AG08395 (cell line): ENCODE results near the gene PDE4B.
"Not testable (repeated sequence)": the region's sequence is repeated elsewhere in the genome, so short reads cannot be mapped to it uniquely, and the experiment has no call there.

Experiments used
- DNase-seq: peaks from one replicate; pipeline ENCODE4 v3.0.0; 2012; ENCODE audit warnings: mixed read lengths, low spot score

PDE4B gene

DNA sequence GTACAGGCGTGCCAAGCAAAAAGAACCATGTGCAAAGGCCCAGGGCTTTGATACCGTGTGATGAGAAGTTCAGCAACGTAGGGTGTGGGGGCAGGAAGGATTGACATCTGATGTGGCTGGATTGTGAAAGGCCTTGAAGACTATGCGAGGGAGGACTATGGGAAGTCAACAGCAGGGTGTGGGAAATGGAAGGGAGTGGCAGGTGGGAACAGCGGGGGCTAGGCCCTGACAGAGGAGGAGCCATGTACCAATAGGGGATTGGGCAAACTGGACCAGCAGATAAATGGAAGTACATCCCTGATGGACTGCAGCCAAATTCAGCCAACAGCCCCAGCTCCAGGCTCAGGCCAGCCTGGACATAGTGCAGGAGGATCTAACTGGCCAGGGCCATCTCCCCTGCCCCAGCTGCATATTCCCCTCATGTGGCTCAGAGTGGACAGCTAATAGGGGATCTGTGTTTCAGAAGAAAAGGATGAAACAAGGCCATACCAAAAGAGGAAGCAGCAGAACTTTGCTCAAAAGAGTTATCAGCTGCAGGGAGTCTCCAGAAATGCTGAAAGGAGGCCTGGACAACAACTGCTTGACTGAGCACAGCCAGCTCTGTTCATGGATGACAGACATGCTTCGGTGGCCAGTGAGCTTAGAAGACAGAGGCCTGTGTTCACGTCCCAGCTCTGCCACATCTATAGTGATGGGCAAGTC, 601.0 kb downstream of the PDE4B start:
- no peak for DNase-seq

- no peak for DNase-seq
Observed at GRCh38 chr1:66394603-66395002, 601.9 kb downstream of the PDE4B start.

GRCh38 chr1:66395202-66396061, 602.7 kb downstream of the PDE4B start:
- no peak for DNase-seq

DNA sequence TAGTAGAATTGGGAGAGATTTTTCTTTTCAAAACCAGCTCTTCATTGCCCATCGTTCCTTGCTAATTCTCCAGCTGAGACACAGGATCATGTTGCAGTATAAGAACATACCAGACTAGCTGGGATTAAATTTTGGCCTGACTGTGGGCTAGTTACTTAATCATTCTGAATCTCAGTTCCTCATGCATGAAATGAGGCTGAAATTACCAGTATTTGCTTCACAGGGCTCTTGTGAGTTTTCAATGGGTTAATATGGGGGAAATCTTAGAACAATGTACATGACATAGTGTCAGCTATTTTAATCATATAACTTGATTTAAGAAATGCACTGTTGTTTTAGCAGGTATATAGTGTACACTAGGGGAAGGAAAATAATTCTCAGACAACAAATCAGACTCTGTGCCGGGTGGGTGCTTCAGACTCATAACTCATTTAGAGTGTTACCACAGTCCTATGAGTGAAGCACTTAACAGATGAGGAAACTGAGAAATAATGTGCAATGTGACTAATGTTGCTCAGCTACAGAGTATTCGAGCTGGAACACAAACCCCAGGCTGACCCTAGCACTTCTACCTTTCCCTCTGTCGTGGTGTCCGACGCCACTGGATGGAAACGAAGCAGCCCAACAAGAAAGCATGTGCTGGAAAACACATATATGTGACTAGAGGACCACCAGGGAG, 603.7 kb downstream of the PDE4B start:
- no peak for DNase-seq

DNA sequence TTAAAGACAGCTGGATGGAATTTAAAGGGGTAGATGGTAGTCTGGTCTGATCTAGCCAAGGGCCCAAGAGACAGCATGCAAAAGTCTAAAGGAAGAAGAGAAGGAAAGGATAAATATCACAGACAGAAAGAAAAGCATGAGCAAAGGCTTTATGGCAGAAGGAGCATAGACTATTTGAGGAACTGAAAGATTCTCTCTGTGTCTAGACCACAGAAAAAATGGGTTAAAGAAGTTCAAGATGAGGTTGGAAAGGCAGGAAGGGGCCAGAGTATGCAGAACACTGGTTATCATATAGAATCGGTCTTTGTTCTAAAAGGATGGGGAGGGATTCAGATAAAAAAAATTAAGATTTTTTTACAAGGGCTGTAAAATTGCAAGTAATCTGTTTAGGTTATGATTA, 604.5 kb downstream of the PDE4B start:
- no peak for DNase-seq

GRCh38 chr1:66399888-66400529, 607.3 kb downstream of the PDE4B start:
- DNase-seq = no peak

GRCh38 chr1:66400660-66401059, 608.0 kb downstream of the PDE4B start:
- no peak for DNase-seq

DNA sequence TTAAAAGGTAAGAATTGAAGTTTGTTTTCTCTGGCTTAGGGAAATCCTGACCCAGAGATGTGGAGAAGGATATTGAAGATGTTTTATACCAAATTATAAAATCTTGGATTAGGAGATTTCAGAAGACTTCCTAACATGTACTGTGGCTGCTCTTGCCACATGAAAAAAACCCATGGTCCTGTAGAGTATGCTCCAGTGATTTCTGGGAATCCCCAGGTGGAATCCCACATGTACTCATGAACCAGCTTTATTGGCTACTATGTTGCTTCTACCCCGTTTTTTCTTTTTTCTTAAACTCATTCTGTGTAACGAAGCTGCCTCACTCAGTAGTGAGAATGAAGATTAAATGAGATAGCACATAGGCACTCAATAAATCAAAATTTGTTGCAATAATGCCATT, 608.5 kb downstream of the PDE4B start:
- DNase-seq = no peak

GRCh38 chr1:66402194-66402593, 609.5 kb downstream of the PDE4B start:
- peak; percentile 58 for DNase-seq

- no peak for DNase-seq
Observed at GRCh38 chr1:66403007-66403731, 610.5 kb downstream of the PDE4B start.

DNA sequence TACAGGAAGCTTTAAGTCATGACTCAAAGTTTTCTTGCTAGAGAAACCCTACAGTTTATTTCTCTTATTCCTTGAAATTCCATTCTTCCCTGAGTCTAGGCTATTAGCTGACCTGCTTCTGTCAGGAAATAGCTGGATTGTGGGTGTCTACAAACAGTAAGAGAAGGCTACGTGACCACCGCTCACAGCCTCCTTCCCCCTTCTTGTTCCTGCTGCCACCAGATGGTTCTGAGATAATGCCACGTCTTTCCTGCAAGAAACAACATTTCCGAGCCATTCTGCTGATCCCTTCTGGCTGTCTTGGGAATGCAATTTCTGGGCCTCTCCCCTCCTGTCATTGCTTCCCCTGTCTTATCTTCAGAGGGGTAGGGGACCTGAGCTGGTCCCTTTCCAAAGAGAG, 612.4 kb downstream of the PDE4B start:
- DNase-seq = no peak

GRCh38 chr1:66411449-66411848, 618.8 kb downstream of the PDE4B start:
- not testable (repeated sequence) for DNase-seq

GRCh38 chr1:66412704-66413103, 620.0 kb downstream of the PDE4B start:
- peak; percentile 14 for DNase-seq

DNA sequence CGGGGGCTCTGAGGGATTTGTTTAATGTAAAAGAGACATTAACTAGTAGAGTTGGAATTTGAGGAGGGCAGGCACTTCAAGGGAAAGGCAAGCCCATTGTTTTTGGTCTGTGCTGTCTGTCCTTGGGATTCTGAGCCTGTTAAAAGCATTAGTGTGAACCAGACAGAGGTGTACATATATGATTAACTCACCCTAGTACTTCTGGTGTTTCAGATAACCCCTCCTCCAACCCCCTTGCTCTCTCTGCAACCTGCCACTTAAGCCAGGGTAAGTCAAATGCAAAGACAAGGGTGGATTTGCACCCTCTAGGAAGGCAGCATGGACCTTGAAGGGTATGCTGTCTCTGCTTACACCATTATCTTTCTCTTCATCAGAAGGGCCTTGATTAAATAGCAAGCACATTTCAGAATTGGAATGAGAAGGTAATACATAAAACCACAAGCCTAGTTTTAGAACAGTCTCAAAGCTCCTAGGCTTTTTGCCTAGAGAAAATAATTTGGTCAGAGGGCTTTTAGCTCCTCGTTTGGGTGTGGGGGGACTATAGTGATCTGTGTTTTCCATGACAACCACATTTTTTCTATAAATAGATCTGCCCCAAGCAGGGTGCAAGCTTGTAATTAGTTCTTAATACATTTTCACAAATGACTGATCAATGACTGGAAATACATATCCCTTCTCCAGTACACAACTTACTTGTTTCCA, 620.6 kb downstream of the PDE4B start:
- DNase-seq = no peak

DNA sequence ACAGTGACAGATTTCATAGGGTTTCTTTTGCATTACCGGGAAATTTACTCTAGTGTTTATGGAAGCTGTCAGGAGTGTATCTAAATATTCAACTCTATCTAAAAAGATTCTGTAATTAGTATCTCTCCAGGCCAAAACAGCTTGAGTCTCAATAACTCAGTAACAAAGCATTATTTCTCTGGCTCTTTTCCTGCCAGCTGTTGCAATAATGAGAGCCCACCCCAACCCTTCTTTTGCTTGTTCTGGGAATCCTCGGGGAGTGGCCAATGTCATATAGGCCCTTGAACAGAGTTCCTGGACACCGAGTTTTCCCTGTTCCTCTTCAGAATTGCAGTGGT, 621.1 kb downstream of the PDE4B start:
- DNase-seq = no peak

DNA sequence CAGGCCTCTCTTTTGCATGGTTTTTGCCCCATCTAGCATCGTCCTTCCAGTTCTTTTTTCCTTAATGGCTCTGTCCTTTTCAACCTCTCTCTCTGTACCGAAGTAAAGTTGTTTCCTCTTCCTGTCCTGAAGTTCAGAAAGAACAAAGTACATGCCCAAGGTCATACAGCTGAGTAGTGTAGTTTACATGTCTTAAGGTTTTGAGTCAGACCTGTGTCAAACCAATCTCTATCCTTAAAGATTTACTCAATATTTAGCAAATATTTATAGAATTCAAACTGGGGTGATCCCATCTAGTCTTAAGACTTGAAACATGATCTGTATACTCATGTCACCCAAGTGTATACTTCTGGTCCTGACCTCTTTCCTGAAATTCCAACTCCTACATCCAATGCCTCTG, 622.6 kb downstream of the PDE4B start:
- no peak for DNase-seq

GRCh38 chr1:66415866-66416265, 623.2 kb downstream of the PDE4B start:
- DNase-seq = no peak

GRCh38 chr1:66416295-66416694, 623.6 kb downstream of the PDE4B start:
- no peak for DNase-seq

GRCh38 chr1:66418021-66418420, 625.3 kb downstream of the PDE4B start:
- DNase-seq = no peak

DNA sequence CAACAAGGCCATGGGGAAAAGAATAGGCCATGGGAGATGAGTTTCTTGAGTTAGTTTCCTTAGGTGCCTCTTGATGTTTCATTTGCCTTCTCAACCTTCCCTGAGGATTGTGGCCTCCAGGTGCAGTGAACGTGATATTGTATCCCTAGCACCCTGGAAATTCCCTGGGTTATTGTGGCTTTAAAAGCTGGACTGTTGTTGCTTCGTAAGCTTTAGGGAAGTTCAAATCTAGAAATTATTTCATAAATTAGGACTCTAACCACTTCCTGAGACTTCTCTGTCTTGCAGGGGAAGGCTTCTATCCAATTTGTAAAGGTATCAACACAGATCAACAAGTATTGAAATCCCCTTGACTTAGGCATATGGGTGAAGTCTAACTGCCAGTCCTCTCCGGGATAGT, 627.5 kb downstream of the PDE4B start:
- not testable (repeated sequence) for DNase-seq

DNA sequence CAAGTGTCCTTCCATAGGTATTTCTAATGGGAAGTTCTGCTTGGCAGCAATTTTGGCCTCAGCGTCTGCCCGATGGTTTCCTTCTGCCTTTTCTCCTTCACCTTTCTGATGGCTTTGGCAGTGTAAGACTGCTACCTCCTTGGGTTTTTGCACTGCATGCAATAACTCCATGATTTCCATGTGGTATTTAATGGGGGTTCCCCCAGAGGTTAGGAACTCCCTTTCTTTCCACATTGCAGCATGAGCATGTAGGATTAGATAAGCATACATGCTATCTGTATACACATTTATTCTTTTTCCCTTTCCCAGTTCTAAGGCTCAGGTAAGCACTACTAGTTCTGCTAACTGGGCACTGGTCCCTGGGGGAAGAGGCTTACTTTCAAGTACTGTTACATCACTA, 628.2 kb downstream of the PDE4B start:
- not testable (repeated sequence) for DNase-seq
